Activated T-cell treated with anti-CD3 and anti-CD28 coated beads for 48 hours (primary cell): ENCODE results near the gene AGAP1.
A peak's percentile ranks its signal among the peaks of the same experiment; 100 is the strongest.

ENCODE experiments used
- DNase-seq: peaks from one replicate; pipeline ENCODE4 v3.0.0-alpha.2; 2020; ENCODE audit warnings: low read depth

AGAP1 gene

DNA sequence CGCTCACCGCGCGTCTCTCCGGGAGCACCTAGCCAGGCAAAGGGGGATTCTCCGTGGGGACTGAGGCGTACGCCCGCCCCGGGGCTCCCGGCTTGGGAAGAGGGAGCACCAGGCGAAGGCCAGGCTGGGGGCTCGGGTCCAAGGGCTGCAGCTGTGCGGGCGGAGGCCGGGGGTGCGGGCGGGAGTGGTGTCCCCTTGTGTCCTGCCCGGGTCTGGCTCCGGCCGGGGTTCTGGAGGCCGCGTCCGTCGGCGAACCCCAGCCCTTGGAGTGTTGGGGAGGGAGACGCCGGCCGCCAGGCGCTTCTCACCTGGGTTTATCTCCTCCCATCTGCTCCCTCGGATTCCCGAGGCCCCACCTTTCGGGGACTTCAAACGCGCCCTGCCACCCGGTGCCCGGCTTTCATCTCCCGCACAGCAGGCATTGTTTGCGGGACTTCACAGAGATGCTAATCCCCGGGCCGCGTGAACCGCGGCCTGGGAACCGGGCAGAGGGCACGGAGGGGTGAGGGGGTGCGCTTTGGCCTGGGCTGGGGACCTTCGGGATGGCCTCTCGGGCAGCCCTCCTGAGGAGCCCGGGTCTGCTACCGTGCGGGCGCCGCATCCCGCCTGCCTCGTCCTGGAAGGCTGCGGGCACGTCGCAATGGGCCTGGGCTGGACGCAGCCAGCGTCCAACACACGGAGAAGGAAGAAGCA, 679.3 kb downstream of the AGAP1 start:
- no peak for DNase-seq

DNA sequence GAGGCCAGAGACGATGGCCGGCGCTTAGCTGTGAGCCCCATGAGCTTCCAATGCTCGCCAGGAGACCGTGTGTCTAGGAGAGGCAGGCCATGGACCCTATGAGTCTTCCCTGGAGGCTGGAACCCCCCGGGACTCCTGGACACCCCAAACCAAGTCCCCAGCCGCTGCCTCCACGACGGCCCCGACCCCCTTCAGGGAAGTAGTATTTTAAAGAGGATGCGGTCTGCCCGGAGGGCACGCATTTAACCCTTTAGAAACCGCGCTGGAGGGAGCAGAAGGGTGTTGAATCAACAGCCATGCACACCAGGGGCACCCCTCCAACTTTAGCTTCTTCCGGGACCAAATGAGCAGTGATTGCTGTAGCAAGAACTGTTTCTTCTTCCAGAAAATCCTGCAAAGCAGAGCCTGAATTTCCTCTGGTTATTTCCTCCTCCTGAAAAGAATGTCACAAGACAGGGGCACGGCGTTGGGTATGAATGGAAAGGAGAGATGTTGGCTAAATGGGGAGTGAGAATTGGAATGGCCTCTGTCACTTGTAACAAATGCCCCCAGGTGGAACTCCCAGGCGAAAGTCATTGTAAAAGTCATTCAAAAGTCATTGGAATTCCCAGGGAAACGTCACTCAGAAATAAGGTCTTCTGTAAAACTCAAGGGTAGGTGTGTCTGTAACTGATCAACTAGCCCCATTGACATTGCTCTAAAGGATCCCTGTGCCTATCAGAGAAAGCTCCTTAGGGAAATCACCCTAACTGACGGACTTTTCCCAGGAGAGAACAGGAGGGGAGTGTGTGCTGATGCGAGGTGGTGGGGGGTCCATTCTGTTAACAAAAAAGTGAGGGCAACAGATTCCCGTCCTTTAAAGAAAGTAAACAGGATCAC, 680.1 kb downstream of the AGAP1 start:
- DNase-seq = no peak

DNA sequence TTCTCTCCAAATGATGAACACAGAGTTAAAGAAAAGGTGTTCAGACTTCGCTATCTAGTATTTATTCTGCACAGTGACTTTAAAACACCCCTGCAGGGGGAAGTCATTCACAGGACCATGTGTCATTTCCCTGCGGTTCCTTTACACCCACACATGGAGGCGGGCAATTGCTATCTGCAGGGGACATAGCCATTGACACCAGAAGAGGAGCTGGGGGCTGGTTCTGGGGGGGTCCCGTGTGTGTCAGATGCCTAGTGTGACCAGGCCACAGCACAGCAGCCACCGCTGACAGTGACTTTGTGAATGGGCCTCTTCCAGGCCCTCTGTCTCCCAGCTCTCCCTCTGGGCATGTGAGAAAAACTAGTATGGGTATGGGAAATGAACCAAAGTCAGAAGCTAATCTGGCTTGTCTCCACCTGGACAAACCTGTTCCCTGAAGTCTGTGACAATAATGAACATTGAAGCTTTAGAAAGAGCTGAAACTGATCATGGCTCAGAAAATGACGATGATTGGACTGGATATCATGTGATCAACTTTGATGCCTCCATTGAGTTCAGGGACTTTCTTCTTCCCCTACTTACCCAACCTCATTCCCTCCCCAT, 681.8 kb downstream of the AGAP1 start:
- DNase-seq = no peak

DNA sequence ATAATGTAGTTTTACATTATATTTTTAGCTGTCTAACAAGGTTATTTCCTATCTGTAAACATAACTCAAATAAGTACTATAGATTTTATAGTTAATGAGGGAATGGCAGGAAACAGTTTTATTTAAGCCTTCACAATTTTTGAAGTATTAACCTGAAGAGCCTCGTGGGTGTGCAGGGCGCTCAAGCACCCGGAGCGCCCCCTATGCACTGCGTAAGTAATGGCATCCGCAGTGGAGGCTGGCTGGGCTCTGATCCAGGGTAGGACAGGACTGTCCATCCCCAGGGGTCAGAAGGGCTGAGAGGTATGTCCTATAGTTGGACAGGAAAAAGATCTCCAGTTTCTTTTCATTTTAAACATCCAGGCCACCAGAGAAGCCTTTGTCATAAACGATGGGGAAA, 682.6 kb downstream of the AGAP1 start:
- DNase-seq = no peak

DNA sequence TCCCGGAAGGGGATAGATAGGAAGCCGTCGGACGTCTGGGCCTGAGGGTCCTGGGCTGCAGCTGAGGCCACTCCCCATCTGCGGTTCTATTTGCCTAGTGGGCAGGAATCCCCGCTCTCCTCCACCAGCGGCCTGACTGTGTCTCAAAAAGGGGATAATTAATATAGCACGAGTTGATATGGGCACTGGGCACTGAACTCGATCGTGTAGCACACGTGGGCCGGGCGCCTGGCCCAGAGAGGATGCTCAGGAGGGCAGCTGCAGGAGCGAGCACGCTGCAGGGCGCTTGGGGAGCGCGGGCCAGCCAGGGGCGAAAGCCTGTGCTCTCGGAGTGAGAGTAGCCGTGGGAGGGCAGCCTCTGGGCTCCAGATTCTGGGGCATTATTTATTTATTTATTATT, 683.1 kb downstream of the AGAP1 start:
- no peak for DNase-seq

DNA sequence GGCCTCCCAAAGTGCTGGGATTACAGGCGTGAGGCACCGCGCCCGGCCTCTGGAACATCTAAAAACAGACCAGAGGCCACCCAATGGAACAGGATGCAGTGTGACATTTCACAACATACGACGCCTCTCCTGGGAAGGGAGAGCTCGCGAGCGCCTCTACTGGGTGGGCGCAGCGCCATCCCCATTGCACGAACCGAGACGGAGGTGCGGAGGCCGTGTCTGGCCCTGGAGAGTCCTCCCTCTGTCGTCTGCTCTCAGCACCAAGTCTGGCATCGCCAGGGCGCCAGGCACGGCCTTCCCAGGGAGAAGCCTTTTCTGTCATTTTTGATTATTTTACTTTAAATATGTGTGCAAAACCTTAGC, 683.7 kb downstream of the AGAP1 start:
- DNase-seq = peak; percentile 52

DNA sequence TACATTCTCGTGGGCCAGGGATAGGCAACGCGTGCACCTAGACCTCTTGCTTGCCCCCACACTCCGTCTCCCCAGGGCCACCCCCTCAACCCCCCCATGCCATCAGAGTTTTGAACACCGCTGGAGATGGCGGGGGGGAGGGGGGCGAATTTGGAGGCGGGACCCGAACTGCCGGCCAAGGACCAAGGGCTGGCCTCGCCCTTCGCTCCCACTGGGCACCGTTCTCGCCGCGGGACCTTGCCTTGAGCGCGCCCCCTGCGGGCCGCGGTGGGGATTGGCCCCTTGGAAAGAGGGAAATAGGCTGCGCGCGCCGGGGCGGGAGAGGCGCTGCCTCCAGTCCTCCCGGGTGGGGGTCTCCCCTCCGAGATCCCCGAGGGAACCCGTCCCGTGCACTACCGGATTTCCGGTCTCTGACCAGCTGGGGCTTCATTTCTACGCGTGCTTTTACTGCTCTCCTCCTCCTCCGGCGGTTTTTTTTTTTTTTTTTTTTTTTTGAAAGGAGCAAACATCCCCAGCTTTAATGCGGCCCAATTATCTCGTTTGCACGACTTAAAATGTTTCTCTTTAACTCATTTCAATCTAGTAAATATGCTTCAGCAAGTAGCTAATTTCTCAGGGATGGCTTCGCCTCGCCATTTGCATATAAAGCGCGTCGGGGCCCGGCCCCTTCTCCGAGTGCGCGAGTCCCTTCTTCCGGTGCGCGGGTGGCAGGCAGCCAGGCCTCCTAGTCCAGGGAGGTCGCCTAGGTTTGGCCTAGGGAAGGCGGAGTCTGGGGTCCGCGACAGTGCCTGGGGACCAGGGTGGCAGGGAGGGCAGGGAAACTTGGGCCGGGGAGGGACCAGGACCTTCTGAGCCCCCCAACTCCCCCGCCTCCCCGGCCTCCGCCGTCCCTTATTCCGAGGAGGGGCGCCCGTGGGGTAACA, 684.4 kb downstream of the AGAP1 start:
- DNase-seq = peak; percentile 60

DNA sequence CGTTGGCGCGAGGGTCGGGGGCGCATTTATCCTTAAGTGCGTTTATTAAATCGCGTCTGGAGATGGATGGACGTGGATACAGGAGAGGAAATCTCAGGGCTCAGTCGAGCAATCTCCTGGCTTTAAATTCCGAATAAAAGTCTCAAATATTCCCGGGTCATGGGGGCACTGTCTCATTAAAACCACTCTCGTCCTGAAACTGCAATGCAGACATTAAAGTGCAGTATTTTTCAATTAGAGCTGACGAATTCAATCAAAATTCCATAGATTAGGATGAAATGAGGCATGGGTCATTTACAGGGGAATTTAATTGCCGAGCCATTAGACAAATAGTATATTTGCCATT, 685.0 kb downstream of the AGAP1 start:
- no peak for DNase-seq

DNA sequence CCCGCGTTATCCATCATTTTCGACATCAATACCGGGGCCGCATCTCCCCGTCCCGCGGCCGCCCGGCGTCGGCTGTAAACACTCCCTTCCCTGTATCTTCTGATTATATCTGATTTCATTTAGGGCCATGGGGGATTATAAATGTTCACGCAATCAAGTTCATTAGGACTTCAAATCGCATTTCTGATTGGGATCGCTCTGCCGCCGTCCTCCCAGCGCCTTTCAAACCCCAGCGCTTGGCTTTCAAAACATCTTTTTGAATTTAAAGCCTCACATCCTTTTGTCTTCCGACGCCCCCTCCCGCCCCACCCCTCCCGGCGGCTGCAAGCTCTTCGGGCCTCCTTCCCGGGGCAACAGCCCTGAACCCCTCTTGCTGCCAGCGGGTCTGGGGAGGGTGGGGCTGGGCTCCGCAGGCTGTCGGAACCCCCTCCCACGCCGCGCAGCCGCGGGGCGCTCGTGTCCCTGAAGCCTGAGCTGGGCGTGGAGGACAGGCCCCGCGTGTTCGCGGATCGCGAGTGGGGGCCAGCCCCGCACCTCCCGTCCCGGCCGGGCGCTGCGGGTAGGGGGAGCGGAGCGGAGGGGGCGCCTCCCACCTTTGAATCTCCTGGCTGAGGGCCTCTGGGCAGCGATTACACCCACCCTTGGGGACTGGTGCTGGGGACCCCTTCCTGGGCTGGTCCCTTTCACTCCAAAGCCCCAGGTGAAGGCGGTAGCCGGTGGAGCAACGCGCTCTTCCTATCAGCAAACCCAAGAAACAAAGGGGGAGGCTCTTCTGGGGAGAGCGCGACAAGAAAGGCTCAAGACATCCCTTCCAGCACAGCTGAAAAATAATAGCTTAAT, 685.6 kb downstream of the AGAP1 start:
- DNase-seq = no peak

DNA sequence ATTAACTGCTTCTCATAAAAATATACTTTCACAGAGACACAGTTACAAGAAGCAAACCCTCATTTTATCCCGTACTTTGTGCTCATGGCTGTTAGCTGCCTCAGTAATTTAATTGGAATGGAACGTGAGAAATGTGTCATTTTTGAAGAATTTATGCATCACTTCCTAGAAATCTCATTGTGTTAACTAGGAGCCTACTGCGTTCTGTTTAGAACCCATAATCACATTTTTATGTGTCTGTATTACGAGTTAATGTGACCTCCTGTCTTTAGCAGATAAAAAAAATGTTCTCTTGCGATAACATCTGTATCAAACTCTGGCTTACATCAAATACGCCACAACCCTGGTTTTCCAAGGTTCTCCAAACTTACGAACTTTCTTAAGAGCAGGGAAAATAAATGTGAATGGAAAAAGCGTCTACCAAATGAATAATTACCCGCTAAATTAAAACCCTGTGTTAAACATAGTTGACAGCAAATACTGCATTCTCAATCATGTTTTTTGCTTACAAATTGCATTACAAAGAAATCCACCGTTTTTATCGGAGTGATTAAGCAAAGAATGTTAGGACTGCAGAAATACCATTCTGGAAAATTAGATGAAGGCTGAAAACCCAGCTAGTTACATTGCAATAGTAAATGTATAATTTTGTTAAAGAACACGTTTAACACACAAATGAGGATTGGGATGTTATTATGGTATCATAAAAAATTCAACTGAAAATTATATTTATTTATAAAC, 686.4 kb downstream of the AGAP1 start:
- DNase-seq = no peak

DNA sequence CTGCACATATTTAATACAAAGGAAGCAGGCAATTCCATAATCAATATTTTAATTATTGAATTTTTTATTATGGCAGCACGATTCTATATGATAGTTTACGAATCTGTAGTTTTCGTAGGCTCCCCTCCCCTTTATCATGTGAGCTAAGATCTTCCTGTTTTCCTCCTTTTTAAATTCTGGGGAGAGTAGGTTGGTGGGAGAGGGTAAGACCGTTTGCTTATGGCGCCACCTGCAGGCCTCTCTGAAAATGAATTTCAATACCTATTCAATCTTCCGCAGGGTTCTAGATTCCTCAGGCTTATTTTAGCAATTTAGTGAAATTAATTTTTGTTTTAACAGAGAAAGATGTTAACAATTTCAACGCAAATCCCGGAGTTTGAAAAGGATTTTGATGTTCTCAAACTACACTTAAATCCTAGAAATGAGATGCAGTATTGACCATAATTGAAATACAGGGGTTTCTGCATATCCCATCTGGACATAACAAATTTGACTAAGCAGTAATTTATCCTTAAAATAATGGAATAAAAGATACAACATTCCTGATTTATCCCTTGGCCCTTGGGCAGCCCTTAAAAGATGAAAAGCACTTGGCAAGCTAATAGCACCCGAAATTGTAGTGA, 687.1 kb downstream of the AGAP1 start:
- no peak for DNase-seq
